ENCODE data around the gene ARHGAP8. TPM values are rescaled to one million over a fixed set of nuclear protein-coding genes. Genes with fewer than 3 reads are reported as not detected.

ARHGAP8 gene
- total RNA-seq, 1 donor from 2014 or later: 38.1 TPM

GRCh38 chr22:44801476-44801875 is 49.1 kb downstream of the ARHGAP8 start:
- no peak for DNase-seq (ENCODE audit: low read depth)
- TF ChIP-seq CTCF (conservative IDR thresholded peaks at IDR 0.05; ENCODE audit: low read depth, low read length): no peak
- H3K4me3 ChIP-seq (ENCODE audit: low read depth, low read length): no peak overlapping the region

DNA sequence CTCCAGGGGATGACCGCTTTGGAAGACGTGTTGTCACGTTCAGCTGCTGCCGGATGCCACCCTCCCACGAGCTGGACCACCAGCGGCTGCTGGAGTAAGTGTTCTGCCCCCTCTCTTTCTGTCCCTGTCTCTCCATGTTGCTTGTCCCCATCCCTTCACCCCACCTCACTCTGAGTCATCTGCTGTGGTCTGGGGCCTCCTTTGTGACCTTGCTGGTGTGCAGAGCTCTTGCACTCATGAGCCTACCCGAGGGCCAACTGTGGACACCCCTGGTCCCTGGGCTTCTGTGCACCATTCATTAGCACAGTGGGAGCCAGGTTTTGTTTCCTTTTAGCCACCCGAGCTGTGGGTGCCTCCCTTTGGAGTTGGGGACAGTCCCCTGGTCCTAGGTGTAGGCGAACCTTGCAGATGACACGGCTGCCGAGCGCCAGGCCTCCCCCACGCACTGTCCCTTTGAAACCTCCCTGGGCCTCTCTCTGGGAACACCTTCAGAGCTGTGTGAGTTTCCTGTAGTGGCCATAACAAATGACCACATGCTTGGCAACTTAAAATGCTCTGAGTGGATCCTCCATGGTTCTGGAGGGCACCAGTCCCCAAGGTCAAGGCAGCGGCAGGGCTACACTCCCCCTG is 49.8 kb downstream of the ARHGAP8 start:
- no peak overlapping the region for H3K4me3 ChIP-seq (ENCODE audit: low read depth, low read length)
- DNase-seq (ENCODE audit: low read depth): no peak
- no peak for TF ChIP-seq CTCF (conservative IDR thresholded peaks at IDR 0.05; ENCODE audit: low read depth, low read length)

DNA sequence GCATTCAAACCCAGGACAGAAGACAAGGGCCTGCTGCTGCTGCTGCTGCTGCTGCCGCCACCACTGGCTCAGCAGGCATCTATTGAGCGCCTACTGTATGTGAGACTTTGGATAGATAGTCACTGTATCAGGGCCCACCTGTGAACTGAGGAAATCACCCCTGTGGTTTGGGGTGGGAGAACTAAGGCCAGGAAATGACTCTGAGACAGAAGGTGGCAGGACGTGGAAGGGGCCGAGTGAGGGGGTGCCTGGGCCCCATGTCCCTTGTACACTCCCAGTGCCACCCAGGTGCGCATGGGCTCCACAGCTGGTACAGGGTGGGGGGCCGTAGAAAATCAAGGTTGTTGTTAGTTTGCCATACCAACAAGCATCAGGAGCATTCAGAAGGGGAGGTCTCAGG is 50.6 kb downstream of the ARHGAP8 start:
- no peak for DNase-seq (ENCODE audit: low read depth)
- H3K4me3 ChIP-seq (ENCODE audit: low read depth, low read length): no peak overlapping the region
- TF ChIP-seq CTCF (conservative IDR thresholded peaks at IDR 0.05; ENCODE audit: low read depth, low read length): no peak

GRCh38 chr22:44804327-44804726 is 52.0 kb downstream of the ARHGAP8 start:
- TF ChIP-seq CTCF (conservative IDR thresholded peaks at IDR 0.05; ENCODE audit: low read depth, low read length): no peak
- H3K4me3 ChIP-seq (ENCODE audit: low read depth, low read length): no peak overlapping the region
- no peak for DNase-seq (ENCODE audit: low read depth)

DNA sequence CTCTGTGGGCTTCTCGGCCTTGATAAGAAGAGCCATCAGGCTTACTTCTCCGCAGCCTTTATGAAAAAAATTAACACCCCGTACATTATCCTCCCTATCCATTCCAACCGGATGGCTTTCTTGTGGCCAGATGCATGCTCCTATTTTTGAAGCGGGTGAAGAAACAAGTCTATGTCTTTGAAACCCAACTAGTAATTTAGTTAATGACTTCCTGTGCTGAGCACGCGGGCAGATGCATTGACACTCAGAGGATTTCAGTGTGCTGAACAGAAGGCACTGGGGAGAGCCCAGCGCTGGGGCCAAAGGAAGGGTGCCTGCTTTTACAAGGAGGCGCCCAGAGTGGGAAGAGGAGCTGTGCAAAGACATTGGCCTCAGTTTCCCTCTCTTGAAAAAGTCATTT is 53.3 kb downstream of the ARHGAP8 start:
- no peak for DNase-seq (ENCODE audit: low read depth)
- no peak overlapping the region for H3K4me3 ChIP-seq (ENCODE audit: low read depth, low read length)

DNA sequence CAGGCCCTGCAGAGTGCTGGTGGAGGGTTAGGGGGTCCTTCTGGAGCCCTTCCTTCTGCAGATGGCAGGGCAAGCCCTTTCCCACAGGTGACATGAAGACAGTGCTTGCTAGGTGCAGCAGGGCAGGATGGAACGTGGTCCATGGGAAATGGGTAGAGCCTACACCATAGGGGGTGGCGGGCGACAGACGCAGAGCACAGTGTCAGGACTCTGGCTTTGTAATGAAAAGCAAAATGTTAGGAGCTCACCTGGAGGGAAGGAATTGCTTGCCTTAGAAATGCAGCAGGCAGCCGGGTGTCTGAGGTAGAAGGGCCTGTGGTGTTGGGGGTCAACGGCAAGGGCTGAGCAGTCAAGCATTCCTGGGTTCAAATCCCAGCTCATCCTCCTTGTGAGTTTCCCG is 54.9 kb downstream of the ARHGAP8 start:
- no peak for DNase-seq (ENCODE audit: low read depth)
- no peak for TF ChIP-seq CTCF (conservative IDR thresholded peaks at IDR 0.05; ENCODE audit: low read depth, low read length)
- no peak overlapping the region for H3K4me3 ChIP-seq (ENCODE audit: low read depth, low read length)

More for the DNA sequence above, 53.3 kb downstream of the ARHGAP8 start:
- TF ChIP-seq CTCF (conservative IDR thresholded peaks at IDR 0.05; ENCODE audit: low read depth, low read length): no peak

All from epithelial cell of proximal tubule (primary cell).